GM19463 (cell line): Measurements from ENCODE around the gene SMIM35.
"Not testable (repeated sequence)": the region's sequence is repeated elsewhere in the genome, so short reads cannot be mapped to it uniquely, and the experiment has no call there.

ENCODE experiments used
- ATAC-seq: cut with Tn5 transposase; IDR thresholded peaks from one replicate; pipeline ENCODE4 v1.9.1; 2021; ENCODE audit warnings: mild to moderate bottlenecking, moderate library complexity; ENCODE audit not compliant: unreplicated experiment

The SMIM35 gene

GRCh38 chr11:118082880-118083552 is 3.7 kb downstream of the SMIM35 start:
- no peak for ATAC-seq

- ATAC-seq: no peak
Measured at GRCh38 chr11:118081241-118081958, 5.4 kb downstream of the SMIM35 start.

- no peak for ATAC-seq
Measured at GRCh38 chr11:118080296-118080695, 6.5 kb downstream of the SMIM35 start.

GRCh38 chr11:118079491-118079890 is 7.3 kb downstream of the SMIM35 start:
- no peak for ATAC-seq

GRCh38 chr11:118078911-118079411 is 7.8 kb downstream of the SMIM35 start:
- no peak for ATAC-seq

- no peak for ATAC-seq
Measured at GRCh38 chr11:118076754-118077281, 9.9 kb downstream of the SMIM35 start, which contains the start of gene TMPRSS4. TMPRSS4 (plus strand) TSS chr11:118077078; CDS start chr11:118077303, 225 bp downstream.

- ATAC-seq: no peak
Measured at GRCh38 chr11:118074785-118075184, 12.0 kb downstream of the SMIM35 start.

- no peak for ATAC-seq
Measured at GRCh38 chr11:118074091-118074685, 12.6 kb downstream of the SMIM35 start.

- ATAC-seq: no peak
Measured at GRCh38 chr11:118073554-118073953, 13.2 kb downstream of the SMIM35 start.

- ATAC-seq: no peak
Measured at GRCh38 chr11:118071416-118072030, 15.2 kb downstream of the SMIM35 start.

GRCh38 chr11:118068945-118069612 is 17.7 kb downstream of the SMIM35 start:
- ATAC-seq: no peak

- ATAC-seq: no peak
Measured at GRCh38 chr11:118068206-118068944, 18.4 kb downstream of the SMIM35 start.

GRCh38 chr11:118067006-118067405 is 19.8 kb downstream of the SMIM35 start:
- ATAC-seq: no peak

GRCh38 chr11:118065384-118065783 is 21.4 kb downstream of the SMIM35 start:
- ATAC-seq: no peak

- ATAC-seq: no peak
Measured at GRCh38 chr11:118064956-118065355, 21.8 kb downstream of the SMIM35 start.

GRCh38 chr11:118062631-118063030 is 24.1 kb downstream of the SMIM35 start:
- ATAC-seq: not testable (repeated sequence)

- ATAC-seq: not testable (repeated sequence)
Measured at GRCh38 chr11:118062181-118062580, 24.6 kb downstream of the SMIM35 start.

- no peak for ATAC-seq
Measured at GRCh38 chr11:118061586-118062125, 25.1 kb downstream of the SMIM35 start.

GRCh38 chr11:118060869-118061268 is 25.9 kb downstream of the SMIM35 start:
- no peak for ATAC-seq
